ENCODE data around the gene ZFTA.
"Not testable (repeated sequence)": the region's sequence is repeated elsewhere in the genome, so short reads cannot be mapped to it uniquely, and the experiment has no call there.

The ZFTA gene

DNA sequence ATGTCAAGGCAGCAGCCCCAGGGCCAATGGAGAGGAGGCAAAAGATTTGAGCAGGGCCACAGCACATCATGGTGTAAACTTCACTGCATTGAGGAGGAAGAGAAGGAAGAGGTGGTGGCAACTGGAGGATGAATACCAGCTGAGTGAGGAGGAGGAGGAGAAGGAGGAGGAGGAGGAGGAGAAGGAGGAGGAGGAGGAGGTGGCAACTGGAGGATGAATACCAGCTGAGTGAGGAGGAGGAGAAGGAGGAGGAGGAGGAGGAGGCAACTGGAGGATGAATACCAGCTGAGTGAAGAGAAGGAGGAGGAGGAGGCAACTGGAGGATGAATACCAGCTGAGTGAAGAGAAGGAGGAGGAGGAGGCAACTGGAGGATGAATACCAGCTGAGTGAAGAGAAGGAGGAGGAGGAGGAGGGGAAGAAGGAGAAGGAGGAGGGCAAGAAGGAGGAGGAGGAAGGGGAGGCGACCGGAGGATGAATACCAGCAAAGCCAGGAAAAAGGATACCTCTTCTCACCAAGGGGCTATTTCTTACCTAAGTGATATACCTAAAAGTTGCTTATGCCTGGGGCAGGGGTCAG, 3.3 kb upstream of the ZFTA start:
- DNase-seq = not testable (repeated sequence)

DNA sequence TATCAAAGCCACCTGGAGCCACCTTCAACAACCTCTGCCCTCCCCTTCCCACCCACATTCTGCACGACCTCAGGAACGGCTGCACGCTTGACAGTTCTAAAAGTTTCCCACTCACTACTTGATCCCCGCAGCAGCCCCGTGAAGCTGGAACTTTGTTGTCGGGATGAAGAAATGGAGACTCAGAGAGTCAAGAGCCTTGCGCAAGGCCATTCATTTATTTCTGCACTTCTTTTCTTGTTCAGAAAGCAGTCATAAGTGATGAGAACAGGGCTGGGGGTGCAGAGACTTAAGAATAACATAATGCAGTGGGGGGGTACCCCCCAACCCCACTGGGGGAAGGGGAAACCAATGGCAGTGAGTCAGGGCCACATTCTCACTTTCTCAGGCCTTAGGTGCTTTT, 2.2 kb upstream of the ZFTA start:
- DNase-seq = no peak

DNA sequence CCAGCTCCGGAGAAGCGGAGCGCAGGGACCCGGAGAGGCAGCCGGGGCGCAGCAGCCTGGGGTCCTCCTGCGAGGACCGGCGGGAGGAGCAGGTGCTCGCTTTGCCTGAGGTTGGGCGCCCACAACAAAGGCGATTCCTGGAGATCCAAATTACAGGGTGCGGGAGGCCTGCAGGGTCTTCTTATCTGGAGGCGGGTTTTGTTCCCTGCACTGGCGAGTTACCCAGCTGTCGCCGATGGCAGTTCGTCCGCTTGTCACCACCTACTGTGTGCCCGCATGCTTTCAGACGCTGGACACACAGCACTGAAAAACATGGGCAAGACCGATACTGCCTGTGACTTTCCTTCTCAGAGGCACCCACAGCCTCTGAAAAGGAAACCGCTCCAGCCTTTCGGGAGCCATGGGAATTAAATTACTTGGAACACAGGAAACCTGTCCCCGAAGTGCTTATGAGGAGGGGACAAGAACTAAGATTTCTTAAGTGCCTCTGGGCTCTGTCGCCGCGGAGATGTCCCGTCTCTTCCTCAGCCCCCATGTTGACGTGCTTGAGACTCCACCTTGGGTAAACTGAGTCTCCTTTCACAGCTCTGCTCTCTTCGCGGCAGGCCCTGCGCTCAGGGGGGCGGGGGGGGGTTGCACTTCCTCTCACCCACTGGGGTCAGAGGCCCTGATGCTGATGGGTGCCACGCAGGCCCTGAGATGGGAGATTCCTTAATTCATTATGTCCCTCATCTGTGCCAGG, 1.3 kb upstream of the ZFTA start:
- no peak for DNase-seq

DNA sequence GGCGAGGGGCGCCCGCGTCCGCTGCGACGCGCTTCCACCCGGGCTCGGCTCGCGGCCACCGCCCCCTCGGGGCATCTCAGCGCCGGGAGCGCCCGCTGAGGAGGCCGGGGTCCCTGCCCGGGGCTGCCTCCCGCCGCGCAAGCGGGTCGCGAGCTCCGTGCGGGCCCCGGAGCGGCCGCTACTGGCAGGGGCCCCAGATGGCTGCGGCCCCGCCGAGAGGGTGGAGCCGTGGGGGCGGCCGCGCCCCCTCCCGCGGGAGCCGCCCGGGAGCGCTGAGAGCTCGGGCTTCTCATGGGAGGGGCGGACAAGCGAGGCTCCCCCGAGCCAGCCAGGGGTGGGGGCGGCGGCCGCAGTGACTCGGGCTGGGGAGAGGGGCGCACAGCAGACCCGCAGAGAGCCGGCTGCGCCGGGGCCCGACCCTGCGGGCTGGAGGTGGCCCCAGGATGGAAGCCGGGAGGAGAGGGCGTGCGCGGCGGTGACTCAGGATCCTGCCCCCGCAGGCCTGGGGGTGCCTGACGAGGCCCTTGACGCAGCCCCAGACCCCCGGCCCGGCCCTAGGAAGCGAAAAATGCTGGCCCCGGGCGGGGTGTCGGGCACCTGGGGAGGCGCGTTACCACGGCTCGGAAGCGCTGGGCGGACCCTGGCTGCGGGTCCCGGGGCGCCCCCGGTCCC, 603 bp upstream of the ZFTA start:
- DNase-seq = no peak

DNA sequence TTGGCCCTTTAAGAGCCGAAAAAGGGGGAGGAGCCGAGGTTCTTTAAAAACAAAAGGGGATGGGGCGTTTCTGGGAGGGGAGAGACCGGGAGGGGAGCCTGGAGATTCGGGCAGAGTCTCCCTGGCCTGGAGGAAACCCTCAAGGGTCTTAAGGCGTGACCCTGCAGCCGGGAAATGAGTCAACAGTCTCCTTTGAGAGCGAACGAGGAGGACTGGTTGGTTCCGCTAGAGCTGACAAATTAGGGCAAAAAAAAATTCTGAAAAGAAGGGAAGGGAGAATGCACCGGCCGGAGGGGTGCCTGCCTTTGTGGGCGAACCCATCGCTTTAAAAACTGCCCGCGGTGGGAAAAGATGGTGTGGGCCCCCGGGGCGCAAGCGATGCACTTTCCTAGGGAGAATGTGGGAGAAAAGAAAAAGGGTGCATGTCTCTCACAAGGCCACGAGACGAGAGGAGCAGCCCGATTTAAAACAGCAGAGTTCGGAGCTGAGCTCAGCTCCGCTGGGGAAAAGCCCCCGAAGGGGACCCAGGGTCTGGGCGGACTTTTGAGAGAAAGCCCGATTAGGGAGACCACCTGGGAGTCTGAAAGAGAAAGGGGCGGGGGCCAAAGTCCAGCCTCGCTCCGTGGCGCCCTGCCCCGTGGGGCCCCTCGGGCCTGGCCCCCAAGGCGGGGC, 874 bp downstream of the ZFTA start:
- DNase-seq = no peak

DNA sequence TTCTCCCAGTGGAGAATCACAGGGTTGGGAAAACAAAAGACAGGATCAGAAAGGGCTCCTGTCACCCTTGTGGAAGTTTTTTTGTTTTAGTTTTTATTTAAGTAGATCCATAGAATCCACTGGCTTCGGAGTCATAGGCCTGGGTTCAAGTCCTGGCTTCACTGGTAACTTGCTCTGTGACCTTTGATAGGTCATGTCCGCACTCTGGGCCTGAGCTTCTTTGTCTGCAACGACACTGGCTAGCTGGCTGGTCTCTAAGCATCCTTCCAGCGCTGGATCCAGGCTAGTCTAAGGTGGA, 1.4 kb downstream of the ZFTA start:
- no peak for DNase-seq

DNA sequence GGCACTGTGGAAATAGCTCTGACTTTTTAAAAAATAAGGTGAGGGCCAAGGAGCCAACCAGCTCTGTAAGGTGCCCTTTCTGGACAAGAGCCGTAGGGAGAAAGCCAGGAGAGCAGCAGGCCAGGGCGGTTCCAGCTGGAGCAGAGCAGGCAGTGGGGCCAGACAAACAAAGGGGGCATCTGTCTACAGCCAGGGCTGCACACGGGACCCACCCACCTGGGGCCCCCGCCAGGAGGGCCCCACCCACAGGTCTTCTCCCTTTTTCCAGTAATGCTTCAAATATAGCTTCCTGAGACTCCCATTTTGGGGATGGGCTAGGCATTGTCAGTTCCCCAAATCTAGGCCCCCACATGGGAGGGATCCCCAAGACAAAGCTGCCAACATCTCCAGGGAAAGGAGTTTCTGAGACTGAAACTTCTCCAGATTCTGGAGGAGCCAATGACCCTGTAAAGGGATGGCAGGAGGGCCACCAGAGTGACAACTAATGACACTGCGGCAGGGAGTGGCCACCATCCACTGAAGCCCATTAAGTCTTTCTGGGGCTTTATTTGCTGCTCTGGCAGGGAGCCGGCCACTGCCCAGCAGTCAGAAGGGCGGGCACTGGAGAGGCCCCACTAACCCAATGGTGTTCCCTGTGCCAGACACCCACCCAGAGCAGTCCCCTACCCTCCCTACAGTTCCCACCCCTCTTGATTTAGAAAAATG, 1.9 kb downstream of the ZFTA start:
- no peak for DNase-seq

DNA sequence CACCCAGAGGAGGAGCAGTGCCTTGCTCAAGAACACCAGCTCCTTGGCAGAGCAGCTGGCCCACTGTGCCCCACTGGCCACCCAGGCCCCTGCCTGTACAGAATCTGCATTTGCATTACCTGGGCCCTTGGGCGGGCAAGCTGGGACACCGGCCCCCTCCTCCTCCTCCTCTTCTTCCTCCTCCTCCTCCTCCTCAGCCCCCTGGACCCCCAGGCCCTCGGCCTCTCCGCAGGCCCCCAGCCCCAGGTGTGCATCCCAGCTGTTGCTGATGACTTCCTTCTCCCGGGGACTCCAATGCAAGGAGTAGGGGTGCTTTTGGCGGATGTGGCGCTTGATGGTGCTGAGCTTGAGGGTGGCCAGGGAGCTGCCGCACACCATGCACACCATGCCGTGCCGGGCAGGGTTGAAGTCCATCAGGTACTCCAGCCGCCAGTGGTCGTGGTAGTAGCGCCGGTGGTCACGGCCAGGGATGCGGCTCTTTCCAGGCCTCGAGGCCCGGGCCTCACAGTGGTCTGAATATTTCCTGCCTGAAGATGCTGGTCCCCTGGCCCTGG, 2.8 kb downstream of the ZFTA start:
- no peak for DNase-seq

DNA sequence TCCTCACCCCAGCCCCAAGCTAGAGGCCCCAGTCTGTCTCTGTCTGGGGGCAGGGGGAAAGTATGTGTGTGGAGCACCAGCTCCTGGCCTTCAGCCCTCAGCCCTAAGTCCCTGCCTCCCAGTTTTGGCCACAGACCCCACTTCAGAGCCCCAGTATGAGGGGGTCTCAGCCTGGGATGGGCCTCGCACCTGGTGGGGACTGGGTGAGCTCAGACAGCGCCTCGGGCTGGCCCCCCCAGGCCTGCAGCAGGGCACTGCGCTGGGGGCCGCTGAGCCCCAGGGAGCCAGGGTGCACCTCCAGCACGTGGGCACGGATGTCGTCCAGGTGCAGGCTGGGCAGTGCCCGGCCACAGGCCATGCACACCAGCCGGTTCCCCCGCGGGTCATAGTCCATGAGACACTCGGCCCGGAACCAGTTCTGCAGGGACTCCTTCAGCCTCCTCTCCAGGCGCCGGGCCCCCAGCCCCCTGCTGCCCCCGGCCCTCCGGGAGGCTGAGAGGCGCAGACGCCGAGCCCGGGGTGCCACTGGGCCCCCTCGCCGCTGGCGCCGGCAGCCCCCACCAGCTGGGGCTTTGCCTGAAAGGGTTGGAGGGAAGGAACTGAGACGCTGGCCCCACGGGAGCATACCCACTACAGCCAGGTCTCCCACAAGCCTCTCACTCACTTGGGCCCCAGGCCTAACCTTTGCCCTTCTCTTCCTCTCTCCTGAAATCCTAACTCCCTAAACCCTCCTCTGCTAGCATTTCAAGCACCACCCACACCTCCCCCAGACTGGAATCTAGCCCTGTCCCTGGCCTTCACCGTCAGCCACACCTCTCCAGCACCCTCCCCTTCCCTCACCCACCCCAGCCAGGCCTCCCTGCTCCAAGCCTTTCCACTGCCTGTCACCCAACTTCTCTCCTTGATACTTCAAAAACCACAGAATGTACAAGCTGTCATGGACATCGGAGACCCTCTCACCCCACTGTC, 3.6 kb downstream of the ZFTA start:
- DNase-seq = no peak

DNA sequence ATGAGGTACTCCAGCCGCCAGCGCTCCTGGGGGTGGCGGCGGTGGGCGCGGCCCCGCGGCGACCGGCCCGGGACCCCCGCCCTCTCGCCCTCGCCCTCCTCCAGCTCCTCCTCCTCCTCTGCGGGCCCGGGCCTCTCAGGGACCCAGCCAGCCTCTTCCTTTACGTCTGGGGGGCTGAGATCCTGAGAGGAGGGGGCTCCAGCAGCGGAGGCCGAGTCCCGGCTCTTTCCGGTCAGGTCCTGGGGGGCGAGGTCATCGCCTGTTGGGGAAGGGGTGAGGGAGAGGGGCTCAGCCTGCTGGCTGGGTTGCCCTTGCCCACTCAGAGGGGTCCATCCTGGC, 4.3 kb downstream of the ZFTA start:
- no peak for DNase-seq

DNA sequence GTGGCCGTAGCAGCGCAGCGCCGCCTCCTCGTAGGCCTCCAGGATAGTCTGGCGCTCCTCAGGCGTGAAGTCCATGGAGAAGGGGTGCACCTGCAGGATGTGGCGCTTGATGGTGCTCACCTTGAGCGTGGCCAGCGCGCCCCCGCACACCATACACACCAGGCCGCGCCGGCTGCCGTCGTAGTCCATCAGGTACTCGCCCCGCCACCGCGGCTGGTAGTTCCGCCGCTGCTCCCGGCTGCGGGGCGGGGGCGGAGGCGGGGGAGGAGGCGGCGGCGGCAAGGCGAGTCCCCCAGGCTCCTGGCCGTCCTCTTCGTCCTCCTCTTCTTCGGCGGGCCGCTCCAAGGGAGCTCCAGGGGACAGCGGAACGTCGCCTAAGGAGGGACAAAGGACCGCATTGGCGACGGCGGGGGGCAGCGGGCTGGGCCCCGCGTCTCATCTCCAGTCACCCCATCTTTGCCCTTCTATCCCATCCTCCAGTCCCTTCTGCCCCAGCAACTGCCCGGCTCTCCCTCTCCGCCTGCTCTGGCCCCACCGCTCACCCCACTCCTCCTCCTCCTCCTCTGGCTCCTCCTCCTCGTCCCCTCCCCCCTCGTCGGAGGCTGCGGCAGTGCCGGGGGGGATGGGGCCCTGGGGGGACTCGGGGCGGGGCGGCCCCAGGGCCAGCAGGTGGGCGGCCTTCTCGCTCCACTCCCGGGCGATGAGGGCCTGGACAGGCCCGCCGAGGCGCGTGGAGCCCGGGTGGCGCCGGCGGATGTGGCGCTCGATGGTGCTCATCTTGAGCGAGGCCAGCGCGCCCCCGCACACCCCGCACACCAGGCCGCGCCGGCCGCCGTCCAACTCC, 4.9 kb downstream of the ZFTA start:
- no peak for DNase-seq

DNA sequence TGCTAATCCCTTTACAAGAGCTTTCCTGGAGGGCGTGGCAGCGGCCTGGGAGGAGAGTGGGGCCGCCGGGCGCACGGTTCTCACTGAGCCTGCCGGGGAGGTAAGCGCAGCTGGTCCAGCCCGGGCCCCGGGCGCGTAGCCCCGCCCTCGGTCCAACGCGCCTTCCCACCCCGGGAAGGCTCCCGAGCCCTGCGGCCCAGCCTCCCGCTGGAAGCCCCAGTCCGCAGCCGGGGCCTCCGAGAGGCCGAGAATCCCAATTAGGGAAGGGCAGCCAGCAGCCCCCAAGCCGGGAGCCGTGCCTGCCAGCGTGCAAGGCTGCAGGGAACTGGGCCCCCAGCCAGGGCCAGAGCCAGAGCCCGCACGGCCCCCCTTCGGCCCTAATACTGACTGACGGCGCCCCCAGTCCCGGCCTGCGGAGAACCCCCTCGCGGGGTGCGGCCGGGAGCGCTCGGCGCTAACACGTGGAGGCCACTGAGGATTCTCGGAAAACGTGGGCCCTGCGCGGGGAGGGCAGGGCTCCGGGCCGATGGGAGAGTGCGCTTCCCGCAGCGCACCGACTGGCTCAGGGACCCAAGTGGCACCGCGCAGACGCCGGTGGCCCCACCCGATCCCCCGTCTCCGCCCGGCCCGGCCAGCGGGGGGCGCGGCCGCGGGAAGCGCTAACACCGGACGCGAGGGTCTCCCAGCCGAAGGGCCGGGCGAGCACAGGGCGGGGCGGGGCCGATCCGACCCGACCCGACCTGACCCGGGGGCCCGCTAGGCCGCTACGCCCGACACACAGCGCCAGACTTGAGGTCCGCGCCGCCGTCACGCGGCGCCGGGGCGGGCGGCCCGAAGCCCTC, 5.7 kb downstream of the ZFTA start:
- DNase-seq = no peak

DNA sequence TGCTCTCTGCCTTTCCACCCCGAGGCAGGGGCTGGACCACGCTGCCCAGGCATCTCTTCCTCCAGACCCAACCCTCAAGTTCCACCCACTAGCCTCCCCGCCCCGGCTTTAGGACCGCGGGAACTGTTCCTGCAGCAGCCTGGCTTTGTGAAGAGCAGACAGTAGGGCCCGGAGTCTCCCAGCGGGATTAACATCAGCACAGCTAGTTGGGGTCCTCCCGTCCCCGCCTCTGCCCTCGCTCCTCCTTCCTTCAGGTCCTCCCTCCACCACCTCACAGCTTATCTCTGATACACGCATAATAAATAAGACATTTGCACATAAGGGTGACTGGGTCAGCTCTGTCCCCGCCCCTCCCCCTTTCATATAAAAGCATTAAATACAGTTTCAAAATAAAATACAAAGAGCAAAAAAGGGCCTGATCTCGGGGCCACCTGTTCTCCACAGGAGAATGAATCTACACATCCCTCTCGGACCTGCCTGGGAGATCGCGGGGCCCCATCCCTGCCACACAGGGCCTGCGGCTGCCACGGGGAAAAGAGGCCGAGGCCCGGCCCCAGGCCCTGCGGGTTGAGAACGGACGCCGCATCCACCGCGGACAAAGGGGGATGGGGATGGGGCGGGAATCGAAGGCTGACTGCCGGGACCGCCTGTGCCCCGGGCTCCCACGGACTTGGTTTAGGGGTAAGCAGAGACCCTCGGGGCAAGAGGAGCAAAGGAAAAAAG, 6.5 kb downstream of the ZFTA start:
- no peak for DNase-seq

DNA sequence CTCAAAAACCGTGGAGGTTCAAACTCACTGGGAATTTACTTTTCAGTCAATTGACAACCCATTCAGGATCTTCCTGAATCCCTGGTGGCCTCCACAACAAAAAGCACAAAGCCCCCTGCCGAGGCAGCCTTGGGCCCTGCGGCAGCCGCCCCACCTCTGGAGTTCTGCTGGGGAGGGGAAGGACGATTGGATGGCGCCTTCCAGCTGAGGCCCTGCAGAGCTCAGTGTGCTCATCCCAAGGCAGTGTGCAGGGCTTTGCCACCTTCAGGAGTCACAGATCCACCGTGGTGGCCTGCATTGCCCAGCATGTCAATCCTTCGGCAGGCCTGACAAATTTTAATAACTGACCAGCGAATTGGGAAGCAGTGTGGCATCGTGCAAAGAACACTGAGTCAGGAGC, 7.4 kb downstream of the ZFTA start:
- no peak for DNase-seq

DNA sequence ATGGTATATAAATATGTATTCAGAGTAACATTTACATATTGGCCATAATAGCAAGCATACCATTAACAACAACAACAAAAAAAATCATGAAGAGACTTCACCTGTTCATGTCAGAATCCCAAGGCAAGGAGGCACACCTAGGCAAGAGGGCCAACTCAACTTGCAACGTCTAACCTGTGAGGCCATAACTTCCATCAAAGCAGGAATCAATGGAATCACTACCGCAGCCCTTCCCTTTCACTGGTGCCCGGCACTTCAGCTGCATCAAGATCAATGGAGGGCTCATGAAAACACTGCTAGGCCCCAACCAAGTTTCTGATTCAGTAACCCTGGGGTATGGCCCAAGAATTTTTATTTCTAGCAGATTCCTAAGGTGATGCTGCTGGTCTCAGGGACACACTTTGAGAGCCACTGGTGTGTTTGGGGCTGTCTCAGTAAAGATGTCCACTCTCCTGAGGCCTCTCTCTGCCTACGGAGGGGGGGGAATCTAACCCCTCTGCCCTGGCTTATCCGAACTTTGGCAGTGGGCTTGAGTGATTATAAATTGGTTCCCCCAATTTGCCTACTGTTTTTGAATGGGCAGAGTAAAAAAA, 8.0 kb downstream of the ZFTA start:
- no peak for DNase-seq

DNA sequence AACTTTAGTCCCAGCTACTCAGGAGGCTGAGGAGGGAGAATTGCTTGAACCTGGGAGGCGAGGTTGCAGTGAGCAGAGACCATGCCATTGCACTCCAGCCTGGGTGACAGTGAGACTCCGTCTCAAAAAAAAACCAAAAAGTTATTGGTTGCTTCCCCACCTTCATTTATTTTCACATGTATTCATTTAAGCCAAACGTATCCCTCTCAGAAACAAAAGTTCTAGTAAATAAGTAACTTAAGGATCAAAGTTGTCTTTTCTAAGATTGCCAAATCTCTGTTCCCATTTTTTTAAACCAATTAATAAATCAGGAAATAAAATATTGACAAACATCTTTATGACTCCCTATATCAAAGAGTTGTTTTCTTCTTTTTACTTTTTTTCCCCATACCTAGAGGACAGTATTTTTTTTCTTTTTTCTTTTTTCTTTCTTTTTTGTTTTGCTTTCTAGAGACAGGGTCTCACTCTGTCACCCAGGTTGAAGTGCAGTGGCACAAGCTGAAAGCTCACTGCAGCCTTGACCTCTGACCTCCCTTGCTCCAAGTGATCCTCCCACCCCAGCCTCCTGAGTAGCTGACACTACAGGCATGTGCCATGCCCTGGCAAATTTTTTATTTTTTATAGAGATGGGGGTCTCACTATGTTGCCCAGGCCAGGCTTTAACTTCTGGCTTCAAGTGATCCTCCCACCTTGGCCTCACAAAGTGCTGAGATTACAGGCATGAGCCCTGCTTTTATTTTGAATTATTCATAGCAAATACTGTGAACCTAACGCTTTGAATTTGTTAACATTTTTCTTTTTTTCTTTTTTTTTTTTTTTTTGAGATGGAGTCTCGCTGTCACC, 11.4 kb downstream of the ZFTA start:
- no peak for DNase-seq

DNA sequence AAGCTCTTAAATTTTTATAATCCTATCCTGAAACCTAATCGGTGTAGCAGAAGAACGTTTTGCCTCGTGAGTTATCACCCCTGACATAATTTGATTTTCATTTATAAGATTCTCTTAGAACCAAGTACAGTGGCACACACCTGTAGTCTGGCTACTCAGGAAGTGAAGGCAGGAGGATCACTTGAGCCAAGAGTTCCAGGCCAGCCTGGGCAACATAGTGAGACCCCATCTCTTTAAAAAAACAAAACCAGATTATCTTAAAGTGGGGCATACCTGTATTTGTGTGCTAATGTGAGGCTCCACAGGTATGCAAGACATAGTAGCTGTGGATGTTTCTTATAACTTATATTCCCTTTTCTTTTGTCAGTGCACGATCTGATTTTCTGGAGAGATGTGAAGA, 19.0 kb downstream of the ZFTA start:
- DNase-seq = no peak

DNA sequence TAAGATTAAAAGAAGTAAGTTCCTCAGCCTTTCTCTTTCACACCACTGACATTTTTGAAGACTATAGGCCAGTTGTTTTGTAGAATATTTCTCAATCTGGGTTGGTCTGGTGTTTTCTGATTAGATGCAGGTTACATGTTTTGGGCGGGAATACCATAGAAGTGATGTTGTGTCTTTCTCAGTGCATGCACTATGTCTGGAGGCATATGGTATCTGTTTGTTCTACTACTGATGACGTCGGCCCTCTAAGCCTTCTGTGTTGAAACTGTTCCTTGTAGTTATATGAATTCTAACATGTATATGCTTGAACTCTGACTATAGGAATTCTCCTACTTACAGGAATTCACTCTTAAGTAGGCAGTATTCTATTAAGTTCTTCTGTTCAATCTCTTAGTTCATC, 21.6 kb downstream of the ZFTA start:
- no peak for DNase-seq

All from NCI-H2081 treated with DMSO at 0.1 percent for 48 hours (cell line).